SJSA1 (cell line): ENCODE measurements around the gene PSMB7. TPM values are rescaled to one million over a fixed set of nuclear protein-coding genes. Genes with fewer than 3 reads are reported as not detected.

ENCODE experiments used
- DNase-seq, 2 experiments: peaks; one replicate each; pipeline ENCODE4 v3.0.0-alpha.2; 2015 to 2020; ENCODE audit warnings: low spot score in 2 of 2, low read depth in 1 of 2
- H3K27ac ChIP-seq: fragments of 250-450 bp; sonication (Bioruptor Pico); 2 replicates; pipeline ENCODE4 v1.5.1; 2020; ENCODE audit warnings: mild to moderate bottlenecking, moderate library complexity
- H3K27me3 ChIP-seq: fragments of 250-450 bp; sonication (Bioruptor Pico); replicated peaks from 2 replicates; pipeline ENCODE4 v1.5.1; 2020; ENCODE audit warnings: mild to moderate bottlenecking, moderate library complexity
- H3K36me3 ChIP-seq: fragments of 250-450 bp; sonication (Bioruptor Pico); 2 replicates; pipeline ENCODE4 v1.5.1; 2020; ENCODE audit warnings: mild to moderate bottlenecking
- H3K4me1 ChIP-seq: fragments of 250-450 bp; sonication (Bioruptor Pico); replicated peaks from 2 replicates; pipeline ENCODE4 v1.6.1; 2021; ENCODE audit warnings: mild to moderate bottlenecking
- H3K4me3 ChIP-seq: fragments of 250-450 bp; sonication (Bioruptor Pico); 2 replicates; pipeline ENCODE4 v1.5.1; 2020; ENCODE audit warnings: mild to moderate bottlenecking
- H3K9me3 ChIP-seq: fragments of 250-450 bp; sonication (Bioruptor Pico); replicated peaks from 2 replicates; pipeline ENCODE4 v1.5.1; 2020; ENCODE audit warnings: mild to moderate bottlenecking
- total RNA-seq: library from RNA; depleted of rRNA; stranded (reverse); fragments of >200 nt; shearing (Covaris generic); gene quantifications from 2 replicates; pipeline ENCODE4 v1.2.3, GENCODE V29; 2014

PSMB7 gene
- total RNA-seq, 1 experiment from 2014 or later, result 301 TPM

- peak in 1 of 2 experiments; percentile 6 for DNase-seq
Observed at GRCh38 chr9:124392254-124392870, 22.9 kb downstream of the PSMB7 start.

GRCh38 chr9:124390794-124391658 is 24.2 kb downstream of the PSMB7 start:
- Histone ChIP-seq H3K9me3 (no peaks in the 10 kb centered on the region), H3K27ac (0 out of 2 replicates have a peak overlapping the region, but pooled peaks have one; percentile 26), H3K36me3 (peaks cover 33% of the 10 kb centered on the region), H3K4me3 (no peak overlapping the region), H3K4me1 (peaks cover 73% of the 10 kb centered on the region), H3K27me3 (no peaks in the 10 kb centered on the region)
- DNase-seq, result peak in 1 of 2 experiments; percentile 36

More at GRCh38 chr9:124392254-124392870, 22.9 kb downstream of the PSMB7 start:
- Histone ChIP-seq H3K4me3 (no peak overlapping the region), H3K4me1 (peaks cover 62% of the 10 kb centered on the region), H3K36me3 (peaks cover 46% of the 10 kb centered on the region), H3K27me3 (no peaks in the 10 kb centered on the region), H3K9me3 (no peaks in the 10 kb centered on the region), H3K27ac (peak overlapping the region; percentile 8; the same call in 1 of the 2 replicates)

GRCh38 chr9:124389146-124389939 is 25.9 kb downstream of the PSMB7 start:
- H3K4me3 ChIP-seq, result no peak overlapping the region
- no peaks in the 10 kb centered on the region for H3K27me3 ChIP-seq
- no peak overlapping the region for H3K27ac ChIP-seq
- H3K9me3 ChIP-seq, result no peaks in the 10 kb centered on the region
- DNase-seq, result no peak
- peaks cover 72% of the 10 kb centered on the region for H3K4me1 ChIP-seq
- H3K36me3 ChIP-seq, result peaks cover 37% of the 10 kb centered on the region

- H3K27me3 ChIP-seq, result no peaks in the 10 kb centered on the region
- H3K27ac ChIP-seq, result no peak overlapping the region
- peaks cover 38% of the 10 kb centered on the region for H3K36me3 ChIP-seq
- no peak for DNase-seq
- H3K4me1 ChIP-seq, result peaks cover 63% of the 10 kb centered on the region
- no peaks in the 10 kb centered on the region for H3K9me3 ChIP-seq
- no peak overlapping the region for H3K4me3 ChIP-seq
Observed at GRCh38 chr9:124388275-124389048, 26.8 kb downstream of the PSMB7 start.

GRCh38 chr9:124386201-124386600 is 29.0 kb downstream of the PSMB7 start:
- peaks cover 48% of the 10 kb centered on the region for H3K4me1 ChIP-seq
- no peaks in the 10 kb centered on the region for H3K27me3 ChIP-seq
- H3K4me3 ChIP-seq, result no peak overlapping the region
- H3K36me3 ChIP-seq, result peaks cover 43% of the 10 kb centered on the region
- DNase-seq, result no peak
- no peak overlapping the region; the same call in 1 of the 2 replicates for H3K27ac ChIP-seq
- no peaks in the 10 kb centered on the region for H3K9me3 ChIP-seq

- no peaks in the 10 kb centered on the region for H3K9me3 ChIP-seq
- H3K4me3 ChIP-seq, result no peak overlapping the region
- H3K27ac ChIP-seq, result no peak overlapping the region
- H3K36me3 ChIP-seq, result peaks cover 43% of the 10 kb centered on the region
- H3K4me1 ChIP-seq, result peaks cover 42% of the 10 kb centered on the region
- DNase-seq, result no peak
- H3K27me3 ChIP-seq, result no peaks in the 10 kb centered on the region
Observed at GRCh38 chr9:124385623-124386022, 29.6 kb downstream of the PSMB7 start.

GRCh38 chr9:124384846-124385245 is 30.4 kb downstream of the PSMB7 start:
- no peaks in the 10 kb centered on the region for H3K27me3 ChIP-seq
- H3K4me1 ChIP-seq, result peaks cover 34% of the 10 kb centered on the region
- no peaks in the 10 kb centered on the region for H3K9me3 ChIP-seq
- H3K27ac ChIP-seq, result no peak overlapping the region
- peaks cover 51% of the 10 kb centered on the region for H3K36me3 ChIP-seq
- no peak for DNase-seq
- H3K4me3 ChIP-seq, result no peak overlapping the region

GRCh38 chr9:124384210-124384609 is 31.0 kb downstream of the PSMB7 start:
- H3K9me3 ChIP-seq, result no peaks in the 10 kb centered on the region
- peaks cover 58% of the 10 kb centered on the region for H3K36me3 ChIP-seq
- H3K4me1 ChIP-seq, result peaks cover 34% of the 10 kb centered on the region
- DNase-seq, result no peak
- no peaks in the 10 kb centered on the region for H3K27me3 ChIP-seq
- H3K27ac ChIP-seq, result no peak overlapping the region
- H3K4me3 ChIP-seq, result no peak overlapping the region

- H3K27me3 ChIP-seq, result no peaks in the 10 kb centered on the region
- peaks cover 9% of the 10 kb centered on the region for H3K4me1 ChIP-seq
- H3K27ac ChIP-seq, result no peak overlapping the region
- peaks cover 71% of the 10 kb centered on the region for H3K36me3 ChIP-seq
- H3K9me3 ChIP-seq, result no peaks in the 10 kb centered on the region
- H3K4me3 ChIP-seq, result no peak overlapping the region
- DNase-seq, result no peak
Observed at GRCh38 chr9:124381170-124381945, 33.9 kb downstream of the PSMB7 start.

GRCh38 chr9:124377551-124378406 is 37.5 kb downstream of the PSMB7 start:
- DNase-seq, result no peak
- H3K27ac ChIP-seq, result no peak overlapping the region
- H3K36me3 ChIP-seq, result peaks cover 60% of the 10 kb centered on the region
- no peak overlapping the region for H3K4me3 ChIP-seq
- H3K27me3 ChIP-seq, result no peaks in the 10 kb centered on the region
- peaks cover 7% of the 10 kb centered on the region for H3K4me1 ChIP-seq
- H3K9me3 ChIP-seq, result no peaks in the 10 kb centered on the region

GRCh38 chr9:124376329-124376728 is 38.9 kb downstream of the PSMB7 start:
- DNase-seq, result no peak
- no peaks in the 10 kb centered on the region for H3K27me3 ChIP-seq

GRCh38 chr9:124375726-124376125 is 39.5 kb downstream of the PSMB7 start:
- H3K4me1 ChIP-seq, result no peaks in the 10 kb centered on the region
- H3K4me3 ChIP-seq, result no peak overlapping the region
- DNase-seq, result no peak
- no peak overlapping the region for H3K27ac ChIP-seq
- no peaks in the 10 kb centered on the region for H3K9me3 ChIP-seq
- no peaks in the 10 kb centered on the region for H3K27me3 ChIP-seq
- peaks cover 51% of the 10 kb centered on the region for H3K36me3 ChIP-seq

More at GRCh38 chr9:124376329-124376728, 38.9 kb downstream of the PSMB7 start:
- Histone ChIP-seq H3K4me3 (no peak overlapping the region), H3K4me1 (peaks cover 1% of the 10 kb centered on the region), H3K36me3 (peaks cover 57% of the 10 kb centered on the region), H3K27ac (no peak overlapping the region), H3K9me3 (no peaks in the 10 kb centered on the region)
